ENCODE measurements around the gene LGALS3BP. TPM values are rescaled to one million over a fixed set of nuclear protein-coding genes. Genes with fewer than 3 reads are reported as not detected.

Gene LGALS3BP
- total and polyA plus RNA-seq, 2 experiments from 2014 or later, result 15.1 to 36.5 TPM

GRCh38 chr17:78993981-78994671 lies 14.4 kb upstream of the LGALS3BP start:
- Histone ChIP-seq H3K9me2 (ENCODE audit: insufficient read depth) (no peaks in the 10 kb centered on the region), H3K4me1 (ENCODE audit: insufficient read depth) (no peaks in the 10 kb centered on the region), H2AFZ (no peak overlapping the region), H3F3A (replicated peaks; ENCODE audit: low read depth) (no peaks in the 10 kb centered on the region), H3K4me3 (no peak overlapping the region), H3K36me3 (ENCODE audit: insufficient read depth) (0 out of 2 replicates have a peak, but pooled peaks cover 3% of the 10 kb centered on the region), H3K79me2 (replicated peaks; ENCODE audit: insufficient read depth) (no peaks in the 10 kb centered on the region), H3K27ac (ENCODE audit: low read depth) (no peak overlapping the region), H3K27me3 (ENCODE audit: insufficient read depth) (no peaks in the 10 kb centered on the region), H3K4me2 (no peak overlapping the region), H4K20me1 (replicated peaks; ENCODE audit: insufficient read depth) (peaks cover 3% of the 10 kb centered on the region; the same call in 1 of the 2 replicates)
- no peaks in the 10 kb centered on the region for H3K4me1 Mint-ChIP-seq
- H3K36me3 Mint-ChIP-seq (ENCODE audit: low read depth), result peaks cover 41% of the 10 kb centered on the region
- no peak overlapping the region for H3K27ac Mint-ChIP-seq
- H3K9me3 Mint-ChIP-seq, result no peaks in the 10 kb centered on the region
- ATAC-seq, result no peak; the same call in 2 of the 3 replicates
- H3K27me3 Mint-ChIP-seq (ENCODE audit: insufficient read depth, low read depth, poor library complexity), result peaks cover 17% of the 10 kb centered on the region
- no peak overlapping the region for H3K4me3 Mint-ChIP-seq
- no peak for TF ChIP-seq ETS1 (IDR thresholded peaks at IDR 0.05)
- TF ChIP-seq REST (IDR thresholded peaks at IDR 0.05; ENCODE audit: unreplicated experiment), result no peak
- no peak for TF ChIP-seq JUNB (IDR thresholded peaks at IDR 0.05; ENCODE audit: unreplicated experiment)
- TF ChIP-seq ZNF331 (CRISPR knock-in tag; IDR thresholded peaks at IDR 0.05; ENCODE audit: low read depth), result no peak
- no peak for TF ChIP-seq NANOG (IDR thresholded peaks at IDR 0.05; ENCODE audit: borderline replicate concordance)
- no peak for TF ChIP-seq EZH2phosphoT487 (IDR thresholded peaks at IDR 0.05; ENCODE audit: unreplicated experiment)
- no peak for TF ChIP-seq STAT1 (IDR thresholded peaks at IDR 0.05; ENCODE audit: unreplicated experiment)
- TF ChIP-seq EZH2 (IDR thresholded peaks at IDR 0.05; ENCODE audit: low read depth, unreplicated experiment), result no peak
- no peak for TF ChIP-seq CTCF (conservative IDR thresholded peaks at IDR 0.05; ENCODE audit: low read depth in 2 of 2)
- no peak for TF ChIP-seq ZNF462 (CRISPR knock-in tag; IDR thresholded peaks at IDR 0.05)
- TF ChIP-seq CREB1 (CRISPR knock-in tag; IDR thresholded peaks at IDR 0.05; ENCODE audit: low read depth), result no peak
- no peak for TF ChIP-seq ZNF114 (CRISPR knock-in tag; IDR thresholded peaks at IDR 0.05)
- TF ChIP-seq POLR2AphosphoS5 (IDR thresholded peaks at IDR 0.05; ENCODE audit: low read depth), result no peak
- no peak for DNase-seq (ENCODE audit: low spot score)

All from GM23338 (cell line).